GM21381 (cell line): ENCODE measurements around the gene SLC6A2.
"Not testable (repeated sequence)": the region's sequence is repeated elsewhere in the genome, so short reads cannot be mapped to it uniquely, and the experiment has no call there.

Source experiments
- ATAC-seq: cut with Tn5 transposase; IDR thresholded peaks from one replicate; pipeline ENCODE4 v1.9.1; 2021; ENCODE audit warnings: mild to moderate bottlenecking, moderate library complexity; ENCODE audit not compliant: unreplicated experiment

The SLC6A2 gene

DNA sequence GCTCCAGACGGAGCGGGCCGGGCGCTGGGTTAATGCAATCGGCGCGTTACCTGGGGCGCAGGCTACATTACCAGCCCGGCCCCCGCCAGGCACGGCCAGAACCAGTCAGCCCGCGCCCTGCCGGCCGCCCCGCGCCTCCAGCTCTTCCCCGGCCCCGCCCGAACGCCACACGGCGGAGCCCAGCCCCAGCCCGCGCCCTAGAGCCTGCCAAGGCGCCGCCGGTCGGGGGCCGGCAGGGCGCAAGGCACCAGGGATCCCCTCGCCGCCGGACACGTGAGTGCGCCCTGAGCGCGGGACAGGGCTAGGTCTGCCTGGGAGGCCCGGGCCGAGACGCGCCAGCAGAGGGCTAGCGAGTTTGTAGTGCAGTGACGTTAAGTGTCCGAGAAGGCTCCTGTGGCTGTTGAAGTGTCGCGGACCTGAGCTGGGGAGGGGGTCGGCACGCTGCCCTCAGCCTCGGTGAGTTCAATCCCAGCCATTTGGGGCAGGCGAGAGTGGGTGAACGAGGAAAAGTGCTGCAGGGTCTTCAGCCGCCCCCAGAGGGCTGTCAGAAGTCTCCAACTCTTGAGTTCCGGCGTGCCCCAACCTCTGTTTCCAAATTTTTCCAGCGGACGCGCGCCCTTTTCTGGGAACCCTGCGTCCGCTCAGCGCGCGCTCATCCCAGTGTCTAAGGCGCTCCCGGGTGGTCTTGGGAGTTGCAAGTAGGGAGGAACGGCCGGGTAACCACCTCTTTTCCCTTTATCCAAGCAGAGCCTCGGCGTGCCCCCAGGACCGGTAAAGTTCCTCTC lies at the start of gene SLC6A2:
TSS of gene SLC6A2 (plus strand) at position 92 of the 785 bp plus-strand sequence. CDS start 707 bp downstream, outside the sequence.
- no peak for ATAC-seq

DNA sequence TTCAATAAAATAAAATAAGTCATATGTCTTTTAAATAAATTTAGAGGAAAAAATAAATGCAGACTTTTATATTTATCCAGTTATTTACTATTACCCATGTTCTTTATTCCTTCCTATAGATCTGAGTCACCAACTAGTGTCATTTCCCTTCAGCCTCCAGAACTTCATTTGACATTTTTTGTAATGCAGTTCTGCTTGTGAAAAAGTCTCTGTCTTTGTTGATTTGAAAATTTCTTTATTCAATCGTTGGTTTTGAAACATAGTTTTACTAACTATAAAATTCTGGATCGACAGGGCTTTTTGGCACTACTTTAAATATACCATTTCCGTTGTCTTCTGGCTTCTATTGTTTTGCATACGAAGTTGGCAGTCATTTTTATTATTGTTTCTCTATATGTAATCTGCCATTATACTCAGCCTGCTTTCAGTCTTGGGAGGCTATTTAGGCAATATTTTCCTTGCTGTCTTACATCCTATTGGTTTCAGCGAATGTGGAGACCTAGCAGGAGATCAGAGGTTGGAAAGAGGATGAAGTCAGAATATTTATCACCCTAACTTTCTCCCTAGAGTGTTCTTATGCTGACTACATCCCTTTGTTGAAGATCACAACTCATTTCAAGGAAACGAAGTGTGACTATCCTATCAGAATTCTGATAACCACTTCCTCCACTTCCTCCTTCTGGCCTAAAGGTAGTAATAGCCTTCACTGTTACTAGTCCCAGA lies 42.0 kb upstream of the SLC6A2 start:
- no peak for ATAC-seq

DNA sequence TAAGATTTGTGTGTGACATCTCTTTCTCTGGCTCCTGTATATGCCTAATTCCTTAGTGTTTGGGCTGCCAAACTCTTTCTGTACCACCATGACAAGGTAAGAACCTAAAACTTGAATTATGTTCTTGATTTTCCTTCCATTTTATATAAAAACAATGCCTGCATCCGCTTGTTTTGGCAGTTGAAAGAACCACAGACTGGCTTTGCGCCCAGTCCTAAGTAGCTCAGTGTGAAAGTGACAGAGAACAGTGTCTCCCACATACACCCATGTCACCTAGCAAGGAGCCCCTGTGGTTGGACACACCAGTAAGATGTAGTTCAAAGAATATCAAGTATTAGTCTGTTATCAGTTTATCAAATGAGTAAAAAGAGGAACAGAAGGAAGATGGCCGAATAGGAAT lies 40.7 kb upstream of the SLC6A2 start:
- no peak for ATAC-seq

DNA sequence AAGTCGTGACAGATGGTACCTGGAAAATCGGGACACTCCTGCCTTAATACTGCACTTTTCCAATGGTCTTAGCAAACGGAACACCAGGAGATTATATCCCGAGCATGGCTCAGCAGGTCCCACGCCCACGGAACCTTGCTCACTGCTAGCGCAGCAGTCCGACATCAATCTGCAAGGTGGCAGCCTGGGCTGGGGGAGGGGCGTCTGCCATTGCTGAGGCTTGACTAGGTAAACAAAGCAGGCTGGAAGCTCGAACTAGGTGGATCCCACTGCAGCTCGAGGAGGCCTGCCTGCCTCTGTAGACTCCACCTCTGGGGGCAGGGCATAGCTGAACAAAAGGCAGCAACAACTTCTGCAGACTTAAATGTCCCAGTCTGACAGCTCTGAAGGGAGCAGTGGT lies 40.1 kb upstream of the SLC6A2 start:
- not testable (repeated sequence) for ATAC-seq

DNA sequence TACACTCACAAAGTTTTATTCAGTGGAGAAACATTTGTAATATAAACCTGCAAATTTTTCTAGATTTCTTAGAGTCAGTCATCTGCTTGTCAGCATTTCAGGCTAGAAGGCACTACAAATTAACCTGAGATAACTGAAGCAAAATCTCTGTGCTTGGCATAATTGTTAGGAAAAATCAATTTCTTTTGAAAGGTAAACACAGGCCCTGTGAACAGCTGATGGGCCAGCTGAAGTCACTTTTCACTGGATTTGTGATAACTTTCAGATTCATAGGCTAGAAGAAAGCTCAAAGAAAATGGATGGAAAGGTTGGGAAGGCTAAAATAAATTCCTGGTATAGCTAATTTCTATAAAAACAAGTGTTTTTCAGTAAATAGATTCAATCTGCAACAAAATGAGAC lies 34.0 kb upstream of the SLC6A2 start:
- ATAC-seq: no peak

DNA sequence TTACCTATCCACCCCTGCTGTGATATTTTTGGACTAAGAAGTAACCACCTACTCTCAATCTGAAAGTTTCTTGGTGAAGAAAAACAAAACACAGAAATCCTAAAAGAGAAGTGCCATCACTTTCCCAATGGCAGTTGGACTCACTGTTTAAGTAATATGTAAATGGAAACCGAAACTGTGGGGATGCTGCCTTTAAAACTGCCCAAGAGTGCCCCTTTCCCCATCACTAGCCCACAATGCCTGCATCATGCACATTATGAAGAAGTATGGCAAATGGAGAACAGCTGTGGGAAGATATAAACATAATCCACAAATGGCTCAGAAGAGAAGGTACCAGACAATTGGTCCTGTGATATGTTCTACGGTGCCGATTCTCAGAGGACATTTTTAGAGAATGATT lies 33.5 kb upstream of the SLC6A2 start:
- no peak for ATAC-seq

DNA sequence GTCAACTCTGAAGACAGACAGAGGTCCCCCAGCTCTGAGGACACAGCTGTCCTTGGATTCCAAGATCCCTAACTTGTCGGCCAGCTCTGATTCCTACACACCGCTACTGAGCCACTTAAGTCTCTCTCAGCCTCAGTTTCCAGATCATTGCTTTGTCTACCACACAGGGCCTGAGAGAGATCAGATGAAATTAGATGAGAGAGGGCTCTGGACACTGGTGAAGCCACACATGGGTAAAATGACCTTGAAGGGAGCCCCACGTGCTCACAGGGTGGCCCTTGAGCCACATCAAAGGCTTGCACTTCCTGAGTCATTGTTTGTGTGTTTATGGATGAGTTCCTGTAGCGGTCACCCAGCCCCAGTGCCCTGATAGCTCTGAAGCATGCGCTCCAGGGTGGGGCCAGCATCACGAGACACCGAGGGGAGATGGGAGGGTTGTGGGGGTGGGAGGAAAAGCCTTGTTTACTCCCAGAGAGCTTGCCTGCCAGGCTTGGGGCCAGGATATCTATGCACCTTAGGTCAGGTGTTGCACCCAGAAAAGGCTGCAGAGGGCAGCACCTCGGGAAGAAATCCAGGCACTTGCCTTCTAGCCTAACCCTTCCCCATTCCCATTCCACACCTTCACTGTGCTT lies 32.7 kb upstream of the SLC6A2 start:
- ATAC-seq: no peak

DNA sequence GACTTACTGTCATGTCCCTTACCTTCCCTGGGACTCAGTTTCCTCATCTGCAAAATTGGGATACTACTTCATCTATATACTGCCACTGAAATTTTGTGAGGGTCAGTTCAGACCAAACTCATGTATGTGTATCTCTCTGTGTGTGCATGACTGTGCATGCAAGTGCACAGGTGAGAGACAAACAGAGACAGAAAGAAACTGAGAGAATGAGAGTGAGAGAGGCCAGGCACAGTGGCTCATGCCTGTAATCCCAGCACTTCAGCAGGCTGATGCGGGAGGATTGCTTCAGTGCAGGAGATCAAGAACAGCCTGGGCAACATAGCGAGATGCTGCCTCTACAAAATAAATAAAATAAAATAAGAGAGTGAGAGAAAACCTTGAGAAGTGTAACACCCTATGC lies 32.1 kb upstream of the SLC6A2 start:
- no peak for ATAC-seq

DNA sequence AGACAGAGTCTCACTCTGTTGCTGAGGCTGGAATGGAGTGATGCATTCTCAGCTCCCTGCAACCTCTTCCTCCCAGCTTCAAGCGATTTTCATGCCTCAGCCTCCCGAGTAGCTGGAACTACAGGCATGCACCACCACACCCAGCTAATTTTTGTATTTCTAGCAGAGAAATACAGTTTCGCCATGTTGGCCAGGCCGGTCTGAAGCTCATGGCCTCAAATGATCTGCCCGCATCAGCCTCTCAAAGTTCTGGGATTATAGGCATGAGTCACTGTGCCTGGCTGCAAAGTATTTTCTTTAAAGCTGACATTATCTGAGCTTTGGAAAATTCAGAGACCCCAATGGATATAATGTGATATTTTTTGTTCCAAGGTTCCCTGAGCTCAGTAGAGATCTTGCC lies 31.1 kb upstream of the SLC6A2 start:
- no peak for ATAC-seq

DNA sequence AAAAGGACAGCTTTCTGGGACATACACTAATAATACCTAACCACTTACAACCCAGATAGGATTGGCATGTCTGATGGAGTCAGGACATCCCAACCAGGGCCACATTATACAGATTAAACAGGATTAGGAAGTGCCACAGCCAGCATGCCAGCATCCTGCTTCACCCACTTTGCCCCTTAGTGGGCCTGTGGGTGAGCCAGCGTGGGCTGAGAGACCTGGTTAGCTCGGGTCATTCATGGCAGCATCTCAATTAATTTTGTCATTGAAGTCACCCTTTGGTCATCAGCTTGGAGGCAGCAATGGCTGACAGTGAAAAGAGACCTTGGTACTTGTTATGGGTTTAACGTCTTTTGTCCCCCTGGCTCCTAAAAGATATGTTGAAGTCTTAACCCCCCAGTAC lies 29.9 kb upstream of the SLC6A2 start:
- ATAC-seq: no peak

DNA sequence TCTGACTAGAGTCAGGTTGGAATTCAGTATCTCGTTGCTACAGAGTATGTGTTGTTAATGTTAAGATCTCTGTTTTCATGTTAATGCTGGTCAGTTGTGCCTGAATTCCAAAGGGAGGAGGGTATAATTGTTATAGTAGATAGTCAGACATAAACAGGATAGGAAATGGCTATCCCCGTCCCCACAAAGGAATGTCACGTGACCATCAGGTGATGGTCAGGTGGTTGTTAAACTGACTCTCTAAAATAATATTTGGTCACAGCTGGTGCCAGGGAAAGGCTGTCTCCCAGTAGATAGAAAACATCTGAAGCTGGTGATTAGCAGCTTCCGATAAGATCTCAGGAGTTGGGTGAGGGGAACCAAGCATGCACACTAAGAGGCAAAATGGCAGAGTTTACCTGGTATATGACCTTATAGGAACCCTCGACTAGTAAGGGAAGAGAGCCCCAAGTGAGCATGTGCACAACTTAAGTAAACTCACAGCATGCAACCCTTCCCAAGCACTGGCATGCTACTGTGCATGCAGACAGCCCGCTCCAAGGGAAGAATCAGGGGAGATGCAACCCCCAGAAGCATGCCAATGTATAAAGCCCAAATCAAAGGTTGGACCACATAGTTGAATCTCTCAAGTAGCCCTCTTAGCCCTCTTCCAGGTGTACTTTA lies 27.4 kb upstream of the SLC6A2 start:
- ATAC-seq: no peak

DNA sequence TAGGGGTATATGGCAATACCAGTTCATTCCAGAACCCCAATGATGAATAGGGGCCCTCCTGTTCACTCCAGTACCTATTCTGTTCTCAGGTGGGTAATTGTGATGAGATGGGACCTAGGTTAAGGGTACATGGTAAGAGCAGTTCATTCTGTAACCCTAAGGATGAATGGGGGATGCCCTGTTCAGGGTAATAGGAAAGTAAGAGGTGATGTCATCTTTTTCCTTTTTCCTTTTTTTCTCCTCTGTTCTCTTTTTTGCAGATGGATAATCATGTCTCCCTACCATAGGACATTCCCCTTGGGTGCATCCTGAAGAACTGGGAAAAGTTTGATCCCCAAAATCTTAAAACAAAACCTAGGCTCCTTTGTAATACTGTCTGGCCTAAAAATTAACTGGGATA lies 25.0 kb upstream of the SLC6A2 start:
- ATAC-seq: no peak

DNA sequence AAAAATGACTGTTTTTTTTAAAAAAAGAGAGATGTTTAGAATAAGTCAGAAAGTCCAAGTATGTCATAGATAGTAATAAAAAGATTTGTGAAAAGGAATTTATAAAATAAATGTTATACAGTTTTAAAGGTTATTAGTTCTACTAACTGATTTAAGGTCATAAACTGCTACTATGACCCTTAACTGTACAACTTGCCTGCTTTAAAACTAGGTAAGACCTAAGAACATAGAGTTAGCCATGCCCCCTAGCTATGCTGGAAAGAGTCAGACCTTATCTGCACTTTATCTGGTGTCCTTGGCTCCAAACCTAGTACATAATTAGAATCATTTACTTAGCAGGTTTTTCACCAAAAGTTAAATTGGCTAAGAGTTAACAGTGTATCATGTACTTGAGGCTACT lies 23.5 kb upstream of the SLC6A2 start:
- no peak for ATAC-seq

DNA sequence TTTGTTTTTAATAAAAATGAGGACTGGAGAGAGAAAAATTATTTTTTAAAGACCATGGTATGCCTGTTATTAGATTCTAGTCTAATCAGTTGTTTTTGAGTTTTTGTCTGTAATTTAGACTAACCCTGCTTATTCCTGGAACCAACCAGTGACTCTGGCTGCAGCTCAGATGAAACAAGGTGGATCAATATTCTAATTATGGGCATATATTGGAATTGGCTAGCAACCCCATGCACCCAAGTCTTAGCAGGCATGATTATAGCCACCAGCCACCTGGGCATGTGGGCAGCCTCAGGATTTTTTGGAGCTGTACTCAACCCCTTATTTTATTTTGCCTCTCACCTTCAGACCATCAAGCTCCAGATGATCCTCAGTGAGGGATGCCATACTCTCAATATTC lies 21.6 kb upstream of the SLC6A2 start:
- no peak for ATAC-seq

DNA sequence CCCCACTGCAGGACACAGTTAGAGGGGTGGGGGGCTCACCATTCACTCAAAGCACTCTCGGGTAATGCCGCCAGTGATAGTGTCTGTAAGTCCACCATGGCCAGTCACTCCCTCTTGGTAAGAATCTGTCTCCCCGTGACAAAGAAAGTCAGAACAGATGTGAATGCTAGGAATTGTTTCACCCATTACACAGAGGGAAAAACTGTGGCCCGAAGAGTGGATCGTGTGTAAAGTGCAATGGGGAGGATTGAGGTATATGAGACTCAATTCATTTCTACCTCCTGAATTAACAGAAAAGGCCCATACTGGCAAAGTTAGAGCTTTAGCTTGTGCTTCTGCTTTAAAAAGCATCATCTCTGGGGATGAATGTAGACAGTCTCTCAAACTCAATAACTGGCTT lies 17.5 kb upstream of the SLC6A2 start:
- ATAC-seq: no peak

DNA sequence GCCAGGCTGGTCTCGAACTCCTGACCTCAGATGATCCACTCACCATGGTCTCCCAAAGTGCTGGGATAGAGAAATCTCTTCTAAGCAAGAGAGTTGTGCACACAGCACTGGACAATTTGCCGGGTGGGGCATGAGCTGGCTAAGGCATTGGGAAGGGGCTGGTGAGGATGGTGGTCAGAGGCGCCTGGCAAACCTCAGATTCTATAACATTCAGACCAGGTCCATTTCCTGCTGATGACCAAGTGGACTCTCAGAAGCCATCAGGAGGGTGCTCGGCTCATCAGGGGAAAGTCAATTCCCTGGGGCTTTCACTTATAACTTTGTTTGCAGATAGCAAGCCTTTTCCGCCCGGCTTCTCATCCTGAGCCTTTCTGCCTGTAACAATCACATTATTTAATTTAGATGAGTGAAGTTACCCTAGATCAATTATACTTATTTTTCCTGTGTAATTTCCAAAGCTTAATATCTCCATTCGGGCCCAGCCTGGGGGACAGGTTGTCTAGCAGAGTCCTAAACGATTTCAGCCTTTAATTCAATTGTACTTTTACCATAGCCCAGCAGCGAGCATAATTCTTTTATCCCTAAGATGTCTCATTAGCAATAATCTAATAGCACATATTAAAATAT lies 15.0 kb upstream of the SLC6A2 start:
- ATAC-seq: no peak

DNA sequence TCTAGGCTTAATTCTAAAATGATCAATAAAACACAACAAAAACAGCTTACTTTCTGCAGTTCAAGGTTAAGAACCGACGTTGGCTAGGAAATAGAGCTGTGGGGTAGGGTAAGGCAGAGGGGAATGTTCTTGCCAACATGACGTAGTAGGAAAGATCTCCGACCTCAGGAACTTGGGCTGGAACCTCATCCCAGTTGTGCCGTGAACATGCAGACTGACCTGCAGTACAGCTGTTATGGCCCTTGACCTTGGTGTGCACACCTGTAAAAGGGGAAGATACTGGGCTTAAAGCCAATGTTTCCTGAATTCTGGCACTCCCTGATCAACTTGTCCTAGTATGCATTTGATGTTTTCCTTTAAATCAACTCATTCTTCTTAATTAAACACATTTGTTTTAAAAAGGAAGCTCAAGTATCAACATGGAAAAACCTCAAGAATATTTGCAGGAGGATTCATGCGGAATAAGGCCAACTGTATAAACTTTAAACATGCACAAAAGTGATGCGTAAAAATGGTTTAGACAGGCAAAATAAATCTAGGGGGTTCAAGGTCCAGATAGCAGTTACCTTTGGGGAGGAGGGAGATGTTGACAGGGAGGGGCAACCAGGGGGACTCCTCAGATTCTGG lies 14.2 kb upstream of the SLC6A2 start:
- no peak for ATAC-seq

DNA sequence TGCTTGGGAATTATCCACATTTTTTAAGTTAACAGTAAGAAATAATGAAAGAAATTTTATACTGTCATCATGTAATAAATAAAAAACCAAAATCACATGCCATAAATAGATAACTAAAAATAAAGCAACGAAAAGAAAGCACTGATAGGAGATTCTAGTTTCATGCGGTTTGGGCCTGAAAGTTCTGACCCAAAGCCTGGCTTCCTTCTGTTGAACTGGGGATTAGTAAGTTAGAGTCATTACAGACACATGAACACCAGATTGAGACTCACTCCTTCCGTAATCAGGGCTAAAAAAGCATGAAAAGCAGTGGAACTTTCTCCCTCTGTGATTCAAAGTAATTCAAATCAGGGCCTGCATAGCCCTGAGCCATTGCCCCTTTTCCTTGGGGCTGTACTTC lies 13.2 kb upstream of the SLC6A2 start:
- ATAC-seq: no peak

DNA sequence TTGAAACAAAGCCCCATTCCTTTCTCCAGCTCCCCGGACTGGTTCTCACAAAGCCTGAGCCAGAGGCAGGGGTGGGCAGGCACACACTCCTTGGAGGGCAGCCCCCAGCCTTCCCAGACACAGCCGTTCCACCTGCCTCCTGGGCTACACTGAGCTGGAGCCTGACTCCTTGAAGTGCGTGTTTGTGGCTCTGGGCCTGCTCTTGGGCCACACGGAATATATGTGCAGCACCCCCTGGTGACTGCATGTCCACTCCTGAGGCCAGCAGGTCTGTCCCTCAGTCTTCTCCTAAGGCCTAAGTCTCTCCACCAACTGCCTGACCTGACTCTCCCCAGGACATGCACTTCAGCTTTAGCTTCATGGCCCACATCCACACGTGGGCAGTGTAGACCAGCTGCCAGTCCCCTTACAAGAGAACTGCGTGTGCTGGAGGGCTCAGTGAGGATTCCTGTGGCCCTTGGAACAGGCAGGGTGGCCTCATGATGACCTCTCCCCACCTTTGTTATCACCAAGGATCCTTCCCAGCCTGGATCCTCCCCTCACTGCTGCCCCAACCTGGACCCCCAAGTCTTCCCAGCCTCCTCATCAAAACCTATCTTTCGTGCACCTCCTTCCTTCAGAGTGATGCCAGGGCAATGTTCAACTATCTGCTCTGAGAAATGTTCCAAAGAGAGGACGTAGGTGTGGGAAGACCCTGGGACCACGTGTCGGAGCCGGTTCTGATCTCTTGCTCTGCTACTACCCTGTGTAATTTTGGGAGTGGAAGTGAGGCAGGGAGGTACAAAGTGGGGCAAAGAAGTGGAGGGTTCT lies 12.4 kb upstream of the SLC6A2 start:
- no peak for ATAC-seq

DNA sequence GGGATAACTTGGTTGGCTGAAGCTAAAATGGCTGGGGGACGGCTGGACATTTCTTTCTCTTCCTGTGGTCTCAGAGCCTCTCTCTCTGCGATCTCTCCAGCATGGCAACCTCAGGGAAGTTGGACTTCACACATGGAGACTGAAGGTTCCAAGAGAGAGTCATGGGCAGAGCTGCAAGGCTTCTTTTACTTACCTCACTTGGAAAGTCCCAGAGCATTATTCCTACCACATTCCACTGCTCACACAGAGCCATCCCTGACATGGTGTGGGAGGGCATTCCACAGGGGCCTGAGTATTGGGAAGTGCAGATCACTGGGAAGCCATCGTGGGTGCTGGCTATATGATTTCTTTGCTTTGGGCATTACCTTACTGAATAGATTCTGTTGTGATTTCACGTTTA lies 9.8 kb upstream of the SLC6A2 start:
- ATAC-seq: no peak
